Neutrophil (primary cell): ENCODE results near the gene RASEF.
"Not testable (repeated sequence)": the region's sequence is repeated elsewhere in the genome, so short reads cannot be mapped to it uniquely, and the experiment has no call there.

ENCODE experiments used
- H3K27ac ChIP-seq: fragments of 200-600 bp; sonication (generic); 2 replicates; pipeline ENCODE4 v1.5.1; 2016; ENCODE audit warnings: mild to moderate bottlenecking, moderate library complexity
- H3K27me3 ChIP-seq: fragments of 200-600 bp; sonication (generic); 2 replicates; pipeline ENCODE4 v1.6.0; 2016; ENCODE audit warnings: mild to moderate bottlenecking
- H3K36me3 ChIP-seq: fragments of 200-600 bp; sonication (generic); 2 replicates; pipeline ENCODE4 v1.5.1; 2017
- H3K4me1 ChIP-seq, 2 experiments: fragments of 200-600 bp in 1 of 2; sonication (generic) in 1 of 2; 1 replicate in 1 of 2; 2 replicates in 1 of 2; pipeline versions ENCODE4 v1.5.1 to v1.6.1; 2013 to 2016; ENCODE audit warnings: low read depth in 1 of 2, low read length in 1 of 2, mild to moderate bottlenecking in 1 of 2, moderate library complexity in 1 of 2; ENCODE audit not compliant: control insufficient read depth in 1 of 2, insufficient read depth in 1 of 2
- H3K4me3 ChIP-seq, 2 experiments: fragments of 200-600 bp in 1 of 2; sonication (generic) in 1 of 2; 1 replicate in 1 of 2; 2 replicates in 1 of 2; pipeline ENCODE4 v1.5.1; 2013 to 2016; ENCODE audit warnings: low read depth in 1 of 2, low read length in 1 of 2, mild to moderate bottlenecking in 1 of 2, moderate library complexity in 1 of 2
- H3K9me3 ChIP-seq: fragments of 200-600 bp; sonication (generic); 2 replicates; pipeline ENCODE4 v1.5.1; 2016
- CTCF ChIP-seq: fragments of 200-600 bp; sonication (generic); IDR thresholded peaks from 2 replicates; pipeline ENCODE4 v1.5.1; 2016; ENCODE audit warnings: antibody characterized with exemption

The RASEF gene

DNA sequence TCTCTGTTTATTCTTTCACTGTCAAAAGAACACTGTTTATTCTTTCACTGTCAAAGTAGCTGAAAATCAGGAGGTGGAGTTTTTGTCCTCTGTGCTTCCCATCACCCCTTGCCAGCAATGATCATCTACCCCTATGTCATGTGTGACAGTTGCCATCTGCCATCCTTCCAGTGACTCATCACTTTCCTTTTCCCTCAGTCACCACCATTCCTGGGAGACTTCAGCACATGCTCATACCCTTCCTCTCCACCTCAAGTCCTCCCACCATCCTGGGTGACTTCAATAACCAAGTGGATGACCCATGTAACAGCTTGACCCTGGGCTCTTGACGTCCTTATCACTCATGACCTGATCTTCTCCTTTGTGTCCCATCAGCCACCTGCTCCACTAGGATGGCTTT is 43.3 kb upstream of the RASEF start:
- H3K27me3 ChIP-seq: no peaks in the 10 kb centered on the region
- H3K9me3 ChIP-seq: no peaks in the 10 kb centered on the region
- H3K36me3 ChIP-seq: no peaks in the 10 kb centered on the region
- H3K4me1 ChIP-seq: no peaks in the 10 kb centered on the region
- no peak overlapping the region for H3K27ac ChIP-seq
- H3K4me3 ChIP-seq: no peak overlapping the region
- no peak for TF ChIP-seq CTCF

DNA sequence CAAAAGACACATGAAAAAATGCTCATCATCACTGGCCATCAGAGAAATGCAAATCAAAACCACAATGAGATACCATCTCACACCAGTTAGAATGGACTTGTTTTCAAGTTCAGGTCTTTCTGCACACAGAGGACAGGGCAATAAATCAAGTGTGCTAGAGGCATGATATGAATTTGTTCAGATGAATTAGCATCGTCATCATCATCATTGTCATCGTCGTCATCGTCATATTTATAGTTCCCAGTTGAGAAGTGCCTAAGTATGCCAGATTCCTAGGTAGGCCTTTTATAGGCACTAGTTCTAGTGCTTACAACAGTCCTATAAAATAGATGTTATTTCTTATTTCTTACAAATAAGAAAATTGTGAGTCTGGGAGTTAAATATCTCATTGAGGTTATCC is 34.7 kb upstream of the RASEF start:
- Histone ChIP-seq H3K4me3 (no peak overlapping the region), H3K36me3 (no peaks in the 10 kb centered on the region), H3K4me1 (no peaks in the 10 kb centered on the region), H3K27ac (no peak overlapping the region), H3K9me3 (no peaks in the 10 kb centered on the region), H3K27me3 (no peaks in the 10 kb centered on the region)
- TF ChIP-seq CTCF: no peak

- H3K4me1 ChIP-seq, H3K36me3 ChIP-seq, H3K9me3 ChIP-seq, H3K27me3 ChIP-seq, H3K4me3 ChIP-seq, H3K27ac ChIP-seq: not testable (repeated sequence)
Measured at GRCh38 chr9:83093311-83093710, 30.4 kb upstream of the RASEF start.

DNA sequence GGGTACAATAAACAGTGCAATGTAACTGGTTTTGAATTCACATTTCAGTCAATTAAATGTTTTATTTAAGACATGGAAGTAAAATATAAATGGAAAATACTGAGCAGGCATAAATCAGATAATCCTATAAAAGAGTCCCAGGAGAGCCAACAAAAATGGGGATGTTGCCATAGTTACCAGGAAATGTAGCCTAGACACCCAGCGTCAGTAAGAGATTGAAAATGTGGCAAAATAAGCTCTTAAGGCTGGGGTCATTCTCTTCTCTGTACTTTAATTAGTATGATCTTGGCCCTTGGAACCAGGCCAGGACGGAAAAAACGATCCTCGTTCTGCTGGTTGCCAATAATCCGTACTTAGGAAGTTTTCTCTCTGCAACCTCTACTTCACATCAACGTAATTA is 18.9 kb upstream of the RASEF start:
- TF ChIP-seq CTCF: no peak
- H3K4me1 ChIP-seq: no peaks in the 10 kb centered on the region
- H3K27me3 ChIP-seq: no peaks in the 10 kb centered on the region
- no peak overlapping the region for H3K27ac ChIP-seq
- no peak overlapping the region for H3K4me3 ChIP-seq
- no peaks in the 10 kb centered on the region for H3K9me3 ChIP-seq
- no peaks in the 10 kb centered on the region for H3K36me3 ChIP-seq

- Histone ChIP-seq H3K4me3 (no peak overlapping the region), H3K27ac (no peak overlapping the region), H3K27me3 (no peaks in the 10 kb centered on the region), H3K36me3 (no peaks in the 10 kb centered on the region), H3K9me3 (no peaks in the 10 kb centered on the region), H3K4me1 (no peaks in the 10 kb centered on the region)
- no peak for TF ChIP-seq CTCF
Measured at GRCh38 chr9:83081010-83081409, 18.1 kb upstream of the RASEF start.

DNA sequence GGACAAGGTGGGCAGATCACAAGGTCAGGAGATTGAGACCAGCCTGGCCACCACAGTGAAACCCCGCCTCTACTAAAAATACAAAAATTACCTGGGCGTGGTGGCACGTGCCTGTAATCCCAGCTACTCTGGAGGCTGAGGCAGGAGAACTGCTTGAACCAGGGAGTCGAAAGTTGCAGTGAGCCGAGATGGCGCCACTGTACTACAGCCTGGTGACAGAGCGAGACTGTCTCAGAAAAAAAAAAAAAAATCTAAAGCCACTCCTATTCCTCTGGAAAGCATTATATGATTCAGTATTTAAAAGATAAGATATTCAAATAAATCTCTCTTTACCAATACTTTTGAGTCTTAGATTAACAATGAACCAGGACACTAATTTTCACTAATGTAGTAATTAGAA is 13.0 kb upstream of the RASEF start:
- not testable (repeated sequence) for H3K36me3 ChIP-seq, H3K9me3 ChIP-seq, H3K27ac ChIP-seq, H3K4me1 ChIP-seq, H3K27me3 ChIP-seq, H3K4me3 ChIP-seq

DNA sequence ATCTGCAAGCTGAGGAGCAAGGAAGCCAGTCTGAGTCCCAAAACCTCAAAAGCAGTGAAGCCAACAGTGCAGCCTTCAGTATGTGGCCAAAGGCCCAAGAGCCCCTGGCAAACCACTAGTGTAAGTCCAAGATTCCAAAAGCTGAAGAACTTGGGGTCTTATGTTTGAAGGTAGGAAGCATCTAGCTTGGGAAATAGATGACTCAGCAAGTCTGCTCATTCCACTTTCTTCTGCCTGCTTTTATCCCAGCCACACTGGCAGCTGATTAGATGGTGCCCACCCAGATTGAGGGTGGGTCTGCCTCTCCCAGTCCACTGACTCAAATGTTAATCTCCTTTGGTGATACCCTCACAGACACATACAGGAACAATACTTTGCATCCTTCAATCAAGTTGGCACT is 9.6 kb upstream of the RASEF start:
- H3K9me3 ChIP-seq, H3K27ac ChIP-seq, H3K4me3 ChIP-seq, H3K36me3 ChIP-seq, H3K27me3 ChIP-seq, H3K4me1 ChIP-seq: not testable (repeated sequence)
